ENCODE measurements around the gene STAT3.
"Not testable (repeated sequence)": the region's sequence is repeated elsewhere in the genome, so short reads cannot be mapped to it uniquely, and the experiment has no call there.

Gene STAT3

DNA sequence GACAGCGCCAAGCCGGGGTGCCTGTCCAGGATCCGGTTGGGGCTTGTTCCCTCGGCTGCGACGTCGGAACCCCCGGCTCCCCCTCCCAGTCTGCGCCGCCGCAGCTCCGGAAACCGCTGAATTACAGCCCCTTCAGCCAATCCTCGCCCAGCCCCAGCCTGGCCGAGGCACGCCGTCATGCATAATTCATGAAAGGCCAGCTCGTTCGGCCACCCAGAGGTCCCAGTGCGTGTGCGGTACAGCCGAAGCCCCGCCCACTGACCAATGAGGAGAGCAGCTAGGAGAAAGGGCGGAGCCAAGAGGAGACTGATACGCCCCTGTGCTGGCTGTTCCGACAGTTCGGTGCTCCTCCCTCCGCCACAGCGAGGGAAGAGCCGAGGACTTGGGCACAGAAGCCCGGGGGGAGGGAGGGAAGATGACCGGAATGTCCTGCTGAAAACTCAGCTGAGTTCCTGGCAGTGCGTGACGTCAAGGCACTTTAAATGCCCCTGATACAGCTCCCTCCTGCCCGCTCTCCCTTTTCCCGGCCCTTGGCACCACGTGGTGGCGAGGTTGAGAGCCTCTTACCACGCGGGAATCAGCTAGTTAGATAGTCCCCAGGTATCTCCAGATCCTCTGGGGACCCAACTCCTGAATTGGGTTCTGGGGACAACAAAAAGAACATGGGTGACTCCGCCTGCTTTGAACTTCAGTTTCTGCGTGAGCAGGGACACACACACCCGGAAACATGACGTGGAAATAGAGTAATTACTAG, at the start of gene STAT3:
Gene STAT3, minus strand, starts transcription at position 62 of the 754 bp plus-strand sequence. CDS start 39,926 bp downstream, outside the sequence.
- DNase-seq = peak; percentile 100

DNA sequence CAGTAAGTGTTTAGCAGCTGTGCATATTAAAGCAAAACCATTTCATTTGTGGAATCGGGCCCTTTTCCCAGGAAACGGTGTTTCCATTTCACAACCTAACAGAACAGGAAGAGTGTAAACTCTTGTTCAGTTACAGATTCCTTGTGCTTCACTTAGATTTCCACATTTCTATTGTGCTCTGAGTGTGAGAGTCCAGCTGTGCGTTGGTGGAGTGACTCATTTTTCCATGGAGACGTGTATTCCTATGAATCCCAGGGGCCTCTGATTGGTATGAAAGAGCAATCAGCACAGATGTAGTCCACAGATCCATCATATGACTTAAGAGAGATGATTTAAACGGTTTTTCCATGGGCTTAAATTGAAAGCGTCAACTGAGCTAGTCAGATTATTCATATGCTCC, 48.1 kb upstream of the STAT3 start:
- peak; percentile 81 for DNase-seq

DNA sequence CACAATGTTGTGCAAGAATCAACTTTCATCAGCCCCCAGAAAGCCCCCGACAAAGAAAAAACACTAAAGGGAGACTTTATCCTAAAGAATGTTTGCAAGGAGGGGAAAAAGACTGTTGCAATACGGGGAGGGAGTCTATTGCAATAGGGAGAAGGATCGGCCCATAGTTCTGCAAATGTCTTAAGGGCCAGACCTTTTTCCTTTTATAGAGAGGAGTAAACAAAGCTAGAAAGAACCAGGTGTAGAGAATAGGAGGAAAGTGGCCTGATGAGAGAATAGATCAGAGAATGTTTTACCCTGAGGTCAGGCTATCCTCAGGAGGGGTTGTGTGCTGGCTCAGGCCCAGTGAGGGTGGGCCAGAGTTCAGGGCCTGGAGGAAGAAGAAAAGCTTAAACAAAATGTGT, 43.5 kb upstream of the STAT3 start:
- peak; percentile 32 for DNase-seq

DNA sequence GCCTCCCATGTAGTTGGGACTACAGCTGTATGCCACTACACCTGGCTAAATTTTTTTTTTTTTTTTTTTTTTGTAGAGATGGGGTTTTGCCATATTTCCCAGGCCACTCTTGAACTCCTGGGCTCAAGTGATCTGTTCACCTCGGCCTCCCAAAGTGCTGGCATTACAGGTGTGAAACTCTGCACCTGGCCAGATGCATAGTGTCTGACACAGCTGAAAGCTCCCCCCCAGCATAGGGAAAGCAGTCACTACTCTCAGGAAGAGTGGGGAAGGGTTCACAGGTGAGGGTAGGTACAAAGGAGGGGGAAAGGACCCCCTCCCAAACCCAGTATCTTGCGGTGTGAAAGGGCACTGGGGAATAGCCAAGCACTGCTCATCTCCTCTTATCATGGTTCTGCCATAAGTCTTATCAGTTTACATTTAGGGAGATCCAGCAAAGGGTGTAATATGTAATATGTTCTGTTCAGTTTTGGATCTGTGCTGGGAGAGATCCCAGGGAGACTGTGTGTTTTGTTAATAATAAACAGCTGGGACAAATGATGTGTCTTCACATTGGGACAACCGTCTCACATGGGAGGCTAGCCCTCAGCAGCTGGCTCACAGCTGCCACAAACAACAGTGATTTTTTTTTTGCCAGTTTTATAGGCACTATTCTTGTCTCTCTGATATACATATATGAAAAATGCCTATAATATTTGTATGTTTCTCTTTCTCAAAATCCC, 41.6 kb upstream of the STAT3 start:
- DNase-seq = no peak

DNA sequence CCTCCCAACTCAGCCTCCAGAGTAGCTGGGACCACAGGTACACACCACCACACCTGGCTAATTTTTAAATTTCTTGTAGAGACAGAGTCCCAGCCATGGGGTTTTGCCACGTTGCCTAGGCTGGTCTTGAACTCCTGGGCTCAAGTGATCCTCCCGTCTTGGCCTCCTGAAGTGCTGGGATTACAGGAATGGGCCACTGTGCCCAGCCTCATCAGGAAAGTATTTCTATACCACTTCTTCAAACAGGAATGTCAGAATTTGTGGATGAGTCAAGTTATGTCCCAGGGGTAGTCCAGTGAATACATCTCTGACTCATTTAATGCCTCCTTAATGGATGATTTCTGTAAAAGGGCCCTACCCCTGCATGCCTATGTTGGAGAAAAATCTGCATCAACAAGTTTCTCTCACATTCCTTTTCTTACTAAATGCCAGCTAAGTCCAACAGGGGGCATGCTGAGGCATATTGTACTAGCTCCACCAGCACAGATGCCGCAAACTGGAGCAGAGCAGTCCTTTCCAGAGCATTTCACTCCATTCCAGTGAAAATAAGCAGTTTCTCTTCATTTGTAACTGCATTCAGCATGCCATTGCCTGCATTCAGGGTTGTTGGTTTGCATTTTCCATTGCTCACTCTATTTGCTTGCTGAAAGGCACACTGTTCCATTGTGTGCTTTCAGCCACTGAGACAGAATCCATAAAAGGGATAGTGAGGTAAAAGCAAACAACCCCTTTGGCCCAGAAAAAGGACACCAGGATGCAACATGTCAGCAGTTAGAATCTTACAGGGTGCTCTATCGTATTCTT, 40.1 kb upstream of the STAT3 start:
- peak; percentile 81 for DNase-seq

DNA sequence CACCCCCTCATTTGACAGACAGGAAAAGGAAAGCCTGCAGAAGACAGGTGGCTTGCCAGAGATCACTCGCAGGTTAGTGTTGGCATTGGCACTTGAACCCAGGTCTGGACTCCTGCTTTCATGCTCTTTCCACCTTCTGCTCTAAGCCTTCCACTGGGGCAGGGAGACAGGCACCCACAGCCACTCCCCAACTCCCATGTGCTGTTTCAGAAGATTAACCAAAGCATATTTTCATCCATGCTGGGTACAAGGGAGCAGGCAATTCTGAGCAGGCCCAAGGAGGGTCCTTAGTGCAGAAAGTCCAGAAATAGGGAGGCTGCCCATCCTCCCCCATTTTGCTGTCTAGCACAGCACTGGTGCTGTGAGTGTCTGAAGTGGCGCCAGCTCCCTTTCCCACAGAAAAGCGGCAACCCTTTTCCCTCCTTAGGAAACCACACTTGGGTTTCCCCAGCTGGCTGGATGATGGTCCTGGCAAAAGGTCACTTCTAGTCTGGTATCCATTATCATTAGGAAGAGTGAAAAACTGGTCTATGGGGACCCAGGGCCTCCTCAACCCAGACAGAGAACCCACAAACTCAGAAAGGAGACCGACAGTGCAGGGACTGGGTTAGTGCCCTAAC, 36.9 kb upstream of the STAT3 start:
- DNase-seq = no peak

DNA sequence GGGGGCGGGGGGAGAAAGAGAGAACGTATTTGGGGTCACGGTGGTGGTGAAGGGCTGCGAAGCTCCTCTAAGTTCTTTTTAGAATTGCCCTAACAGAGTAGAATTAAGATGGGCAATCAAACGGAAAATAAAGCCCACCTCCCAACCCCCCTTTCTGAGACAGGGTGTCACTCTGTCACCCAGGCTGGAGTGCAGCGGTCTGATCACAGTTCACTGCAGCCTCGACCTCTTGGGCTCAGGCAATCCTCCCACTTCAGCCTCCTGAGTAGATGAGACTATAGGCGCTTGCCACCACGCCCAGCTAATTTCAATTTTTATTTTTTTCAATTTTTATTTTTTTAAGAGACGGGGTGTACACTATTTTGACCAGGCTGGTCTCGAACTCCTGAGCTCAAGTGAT, 35.5 kb upstream of the STAT3 start:
- DNase-seq = no peak

DNA sequence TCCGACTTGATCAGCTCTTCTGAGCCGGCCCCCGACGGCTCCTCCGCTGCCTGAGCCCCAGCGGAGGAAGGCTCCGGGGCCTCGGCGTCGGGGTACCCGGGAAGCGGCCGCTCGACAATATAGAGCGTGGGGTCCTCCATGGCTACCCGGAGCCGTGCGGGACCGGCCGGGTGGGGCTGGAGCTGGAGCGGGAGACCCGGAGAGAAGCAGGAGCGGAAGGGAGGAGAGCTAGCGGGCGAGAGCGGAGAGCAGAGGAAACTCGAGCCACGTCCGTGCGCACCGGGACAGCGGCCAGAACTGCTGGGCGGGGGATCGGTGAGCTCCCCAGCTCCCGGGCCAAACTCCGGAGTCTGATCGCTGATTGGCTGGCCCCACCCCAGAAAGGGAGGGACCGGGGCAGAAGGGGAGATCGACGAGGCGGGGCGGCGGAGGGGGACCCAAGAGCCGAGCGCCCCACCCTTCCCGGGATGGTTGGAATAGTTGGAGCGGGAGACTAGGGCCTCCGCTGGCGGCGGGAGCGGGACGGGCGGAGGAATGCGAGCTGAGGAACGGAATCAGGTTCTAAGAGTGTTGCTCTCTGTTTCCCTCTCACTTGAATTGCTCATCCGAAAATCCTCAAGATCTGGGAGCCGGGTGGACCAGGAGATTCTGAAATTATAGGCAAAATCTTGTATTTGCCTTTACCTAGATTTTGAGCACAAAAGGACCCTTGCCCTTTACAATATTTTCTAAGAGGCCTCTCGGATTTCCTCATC, 34.9 kb upstream of the STAT3 start, which contains the start of gene CAVIN1:
Gene CAVIN1, minus strand, starts transcription at position 299 of the 755 bp plus-strand sequence. Its CDS starts 159 bp downstream, at position 140.
- peak; percentile 82 for DNase-seq

DNA sequence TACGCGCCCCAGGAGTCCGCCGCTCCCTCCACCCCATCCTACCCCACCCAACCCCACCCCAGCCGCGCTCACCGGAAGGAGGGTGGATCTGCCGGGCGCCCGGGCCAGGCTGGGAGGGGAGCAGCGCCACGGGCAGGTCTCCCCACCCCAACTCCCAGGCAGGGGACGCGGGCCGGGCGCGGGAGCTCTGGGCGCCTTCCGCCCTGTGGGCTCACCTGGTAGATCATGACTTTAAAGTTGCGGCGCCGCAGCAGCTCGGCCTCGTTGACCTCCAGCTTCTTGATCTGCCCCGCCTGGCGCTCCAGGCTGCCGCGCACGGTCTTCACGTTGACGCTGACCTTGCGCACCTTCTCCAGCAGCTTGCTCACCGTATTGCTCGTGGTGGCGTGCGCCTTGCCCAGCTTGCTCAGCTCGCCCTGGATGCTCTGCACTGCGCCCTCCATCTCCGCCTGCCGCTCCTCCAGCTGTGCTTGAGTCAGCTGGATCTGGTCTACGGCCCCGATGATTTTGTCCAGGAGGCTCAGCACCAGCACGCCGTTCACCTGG, 34.2 kb upstream of the STAT3 start:
- peak; percentile 66 for DNase-seq

DNA sequence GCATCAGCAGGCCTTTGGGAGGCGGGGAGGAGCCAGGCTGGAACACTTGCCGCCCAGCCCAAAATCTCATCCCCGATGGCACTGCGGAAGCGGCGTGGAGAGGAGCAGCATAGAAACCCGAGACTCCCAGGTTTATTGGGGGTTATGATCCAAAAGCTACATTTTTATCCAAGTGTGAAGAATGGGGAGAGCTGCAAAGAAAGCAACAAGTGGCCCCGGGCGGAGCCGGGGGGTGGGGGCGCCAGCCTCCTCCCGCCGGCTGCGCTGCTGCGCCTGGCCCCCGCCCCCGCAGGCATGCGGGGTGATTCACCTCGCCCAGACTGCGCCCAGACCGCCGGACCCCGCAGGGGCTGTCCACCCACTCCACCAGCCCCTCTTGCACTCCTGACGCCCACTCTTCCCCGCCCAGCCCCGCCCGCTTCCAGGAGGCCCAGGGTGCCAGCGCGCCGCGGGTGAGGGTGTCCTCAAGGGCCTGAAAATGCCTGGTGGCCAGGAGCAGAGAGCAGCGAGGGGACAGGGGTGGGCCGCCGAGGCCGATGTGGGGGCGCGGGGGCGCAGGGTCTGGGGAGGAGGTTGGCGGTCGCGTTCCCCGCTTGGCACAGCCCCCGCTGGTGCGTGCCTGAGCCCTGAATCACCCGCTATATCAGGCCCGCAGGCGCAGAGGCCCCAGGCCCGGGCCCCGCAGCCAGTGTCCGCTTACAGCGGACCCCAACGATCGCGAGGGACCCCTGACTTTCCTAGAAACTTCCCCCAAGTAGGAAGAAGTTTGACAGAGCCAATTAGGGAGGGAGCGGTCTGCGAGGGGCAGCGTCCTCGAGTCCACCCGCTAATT, 33.5 kb upstream of the STAT3 start:
- no peak for DNase-seq

DNA sequence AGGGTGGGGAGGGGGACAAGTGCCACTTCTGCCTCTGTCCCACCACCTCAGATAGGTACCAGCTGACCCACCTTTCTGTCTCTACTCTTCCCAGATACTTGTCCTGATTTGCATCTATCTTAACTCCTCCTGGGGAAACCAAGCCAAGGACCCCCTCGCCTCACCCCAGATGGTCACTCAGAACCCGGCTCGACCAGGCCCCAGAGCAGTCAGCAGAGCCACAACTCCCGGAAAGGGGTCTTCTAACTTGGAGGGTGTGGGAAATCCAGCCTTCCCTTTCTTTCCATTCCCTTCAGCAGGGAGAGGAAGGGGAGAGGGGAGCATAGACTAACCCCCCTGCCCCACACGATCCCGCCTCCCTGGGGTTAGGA, 32.9 kb upstream of the STAT3 start:
- no peak for DNase-seq

DNA sequence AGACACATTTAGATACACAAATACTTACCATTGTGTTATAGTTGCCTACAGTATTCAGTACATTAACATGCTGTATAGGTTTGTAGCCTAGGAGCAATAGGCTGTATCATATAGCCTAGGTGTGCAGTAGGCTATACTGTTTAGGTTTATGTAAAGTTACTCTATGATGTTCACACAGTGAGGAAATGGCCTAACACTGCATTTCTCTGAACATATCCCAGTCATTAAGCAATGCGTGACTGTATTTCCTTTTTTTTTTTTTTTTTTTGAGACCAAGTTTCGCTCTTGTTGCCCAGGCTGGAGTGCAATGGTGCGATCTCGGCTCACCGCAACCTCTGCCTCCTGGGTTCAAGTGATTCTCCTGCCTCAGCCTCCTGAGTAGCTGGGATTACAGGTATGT, 29.7 kb upstream of the STAT3 start:
- DNase-seq = not testable (repeated sequence)

DNA sequence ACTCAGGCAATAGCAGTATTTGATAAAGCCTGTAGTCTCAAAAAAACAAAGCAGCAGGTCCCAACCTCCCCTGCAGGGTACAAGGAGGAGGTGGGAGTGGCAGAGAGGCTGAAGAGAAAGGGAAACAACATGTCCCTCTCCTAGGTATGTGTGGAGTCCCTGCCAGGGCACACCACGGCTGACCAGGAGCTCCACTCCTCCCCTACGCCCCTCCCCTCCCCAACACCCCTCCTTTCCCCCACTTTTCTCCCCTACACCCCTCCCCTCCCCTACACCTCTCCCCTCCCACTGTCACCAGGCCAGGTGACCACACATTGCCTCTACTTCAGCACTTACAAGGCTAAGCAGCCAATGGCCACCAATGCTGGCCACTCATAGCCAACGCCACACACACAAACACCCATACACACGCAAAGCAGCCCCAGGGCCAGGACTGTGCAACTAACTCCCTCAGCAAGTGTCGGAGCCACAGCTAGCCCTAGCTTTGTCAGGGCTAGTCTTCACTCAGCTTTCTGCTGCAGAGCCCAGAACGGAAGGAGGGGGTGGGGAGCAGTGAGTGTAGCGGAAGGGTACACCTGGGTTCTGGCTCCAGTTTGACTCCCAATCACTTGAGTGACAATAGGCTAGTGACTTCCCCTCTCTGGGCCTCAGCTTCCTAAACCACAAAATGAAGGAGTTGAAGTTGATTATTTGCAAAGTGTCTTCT, 26.6 kb upstream of the STAT3 start:
- no peak for DNase-seq

DNA sequence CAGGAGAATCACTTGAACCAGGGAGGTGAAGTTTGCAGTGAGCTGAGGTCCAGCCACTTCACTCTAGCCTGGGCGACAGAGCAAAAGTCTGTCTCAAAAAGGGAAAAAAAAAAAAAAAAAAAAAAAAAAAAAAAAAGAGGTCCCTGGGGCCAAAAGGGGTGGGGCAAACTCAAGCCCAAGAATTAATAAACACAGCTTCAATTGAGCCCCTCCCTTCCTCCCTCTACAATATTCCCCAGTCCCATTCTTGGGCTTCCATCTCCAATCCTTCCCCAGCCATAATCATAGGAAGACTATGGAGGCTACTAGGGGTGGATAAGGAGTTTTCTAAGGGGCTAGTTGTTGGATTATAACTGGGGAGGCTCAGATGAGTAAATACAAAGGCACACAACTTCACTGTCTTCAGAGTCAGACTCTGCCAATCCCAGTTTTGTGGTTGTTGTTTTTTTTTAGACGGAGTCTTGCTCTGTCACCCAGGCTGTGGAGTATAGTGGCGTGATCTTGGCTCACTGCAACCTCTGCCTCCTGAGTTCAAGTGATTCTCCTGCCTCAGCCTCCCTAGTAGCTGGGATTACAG, 25.3 kb upstream of the STAT3 start:
- no peak for DNase-seq

DNA sequence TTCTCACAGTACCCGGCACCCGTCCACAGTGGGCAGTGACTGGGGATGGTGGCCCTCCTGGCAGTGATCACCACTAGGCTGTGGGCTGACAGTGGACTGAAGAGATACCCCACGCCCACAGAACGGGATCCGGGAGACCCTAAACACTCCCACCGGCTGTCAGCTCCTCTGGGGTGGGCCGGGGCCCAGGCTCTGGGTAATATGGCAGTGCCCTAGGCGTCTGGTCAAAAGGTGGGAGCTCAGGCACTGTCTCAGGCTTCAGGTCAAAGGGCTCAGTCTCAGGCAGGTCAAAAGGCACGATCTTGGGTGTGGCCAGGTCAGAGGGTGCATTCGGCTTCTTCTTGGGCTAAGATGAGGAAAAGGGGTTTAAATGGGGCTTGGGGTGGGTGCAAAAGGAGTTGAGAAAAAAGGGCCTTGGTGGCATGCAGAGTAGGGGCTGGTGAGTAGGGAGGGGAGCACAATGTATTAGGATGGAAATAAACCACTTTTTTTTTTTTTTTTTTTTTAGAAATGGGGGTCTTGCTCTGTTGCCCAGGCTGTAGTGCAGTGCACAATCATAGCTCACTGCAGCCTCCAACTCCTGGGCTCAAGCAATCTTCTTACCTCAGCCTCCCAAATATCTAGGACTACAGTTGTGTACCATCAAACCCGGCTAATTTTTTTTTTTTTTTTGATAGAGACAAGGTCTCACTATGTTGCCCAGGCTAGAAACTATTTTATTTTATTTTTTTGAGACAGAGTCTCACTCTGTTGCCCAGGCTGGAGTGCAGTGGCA, 23.9 kb upstream of the STAT3 start:
- no peak for DNase-seq

DNA sequence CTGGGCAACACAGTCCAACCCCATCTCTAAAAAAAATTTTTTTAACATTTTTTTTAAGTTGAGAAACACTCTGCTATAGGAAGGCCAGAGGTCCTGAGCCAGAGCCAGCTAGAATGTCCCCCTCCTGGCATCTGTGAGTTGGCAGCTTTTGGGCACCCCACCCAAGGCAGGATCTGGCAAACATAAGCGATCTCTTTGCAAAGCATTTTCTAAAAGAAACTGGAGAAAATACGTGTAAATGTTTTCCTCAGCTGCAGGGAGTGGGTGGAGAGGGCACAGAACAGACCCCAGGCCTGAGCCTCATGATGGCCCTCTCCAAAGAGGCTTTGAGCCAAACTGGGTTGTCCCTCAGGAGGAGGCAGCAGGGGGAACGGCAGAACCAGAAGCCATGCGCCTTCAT, 23.1 kb upstream of the STAT3 start:
- DNase-seq = no peak

DNA sequence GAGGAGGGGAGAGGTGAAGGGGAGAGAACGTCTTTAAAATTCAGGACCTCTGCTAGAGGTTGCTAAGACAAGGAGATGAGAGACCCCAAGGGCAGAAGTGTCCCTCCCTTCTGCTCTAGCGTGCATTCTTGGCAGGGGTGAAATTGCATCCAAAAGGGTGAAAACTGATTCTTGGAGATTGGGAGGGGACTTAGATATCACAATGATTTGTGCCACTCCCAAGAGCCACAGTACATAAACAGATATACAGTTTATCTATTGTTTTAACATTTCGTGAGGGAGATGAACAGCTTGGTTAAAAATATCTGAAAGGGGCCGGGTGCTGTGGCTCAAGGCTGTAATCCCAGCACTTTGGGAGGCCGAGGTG, 22.1 kb upstream of the STAT3 start:
- no peak for DNase-seq

DNA sequence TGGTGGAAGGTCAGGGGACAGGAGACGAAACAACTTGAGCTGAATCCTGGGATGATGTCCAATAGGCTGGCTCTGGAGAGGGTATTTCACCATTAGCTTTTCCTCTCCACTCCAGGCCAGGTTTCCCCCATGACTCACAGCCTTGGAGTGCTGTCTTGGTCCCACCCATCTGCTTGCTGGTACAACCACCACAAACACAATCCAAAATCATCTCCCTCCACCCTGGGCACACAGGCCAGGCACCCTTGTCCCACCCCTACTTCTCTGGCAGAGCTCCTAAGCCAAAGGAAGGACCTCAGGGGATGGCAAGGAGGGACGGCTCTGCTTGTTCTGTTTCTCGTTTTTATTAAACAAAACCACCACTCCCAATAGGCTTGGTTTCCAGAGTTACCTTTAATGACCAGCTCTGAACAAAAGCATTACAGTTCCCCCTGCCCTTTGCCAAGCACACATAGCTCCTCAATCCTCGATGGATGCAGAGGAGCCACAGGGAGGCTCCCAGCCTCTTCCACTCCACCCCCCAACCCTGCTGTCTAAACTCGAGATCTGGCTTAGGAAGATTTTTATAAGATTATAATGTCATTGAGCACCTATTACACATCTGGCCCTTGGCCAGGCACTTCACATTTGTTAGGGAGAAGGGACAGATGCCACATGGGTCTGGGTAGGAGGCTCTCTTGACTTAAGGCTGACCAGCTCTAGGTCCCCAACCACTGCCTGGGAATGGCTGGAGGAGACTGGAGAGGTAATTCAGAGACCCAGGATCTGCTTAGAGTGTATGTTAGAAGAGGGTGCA, 21.5 kb upstream of the STAT3 start:
- DNase-seq = peak; percentile 36

All from NCI-H69 (cell line).